Activated naive CD8-positive, alpha-beta T cell (primary cell): ENCODE measurements around the gene PEAK3.
A peak's percentile ranks its signal among the peaks of the same experiment; 100 is the strongest.

Experiments
- H3K27ac Mint-ChIP-seq: one replicate; pipeline ENCODE4 v1.8.0; 2021; ENCODE audit warnings: mixed read lengths
- H3K27me3 Mint-ChIP-seq: one replicate; pipeline ENCODE4 v1.8.0; 2021; ENCODE audit warnings: mixed read lengths
- H3K36me3 Mint-ChIP-seq: one replicate; pipeline ENCODE4 v1.8.0; 2021; ENCODE audit warnings: mixed read lengths
- H3K4me1 Mint-ChIP-seq: one replicate; pipeline ENCODE4 v1.8.0; 2021; ENCODE audit warnings: low read depth, mixed read lengths
- H3K4me3 Mint-ChIP-seq: one replicate; pipeline ENCODE4 v1.8.0; 2021; ENCODE audit warnings: mild to moderate bottlenecking, mixed read lengths
- H3K9me3 Mint-ChIP-seq: one replicate; pipeline ENCODE4 v1.8.0; 2021; ENCODE audit warnings: low read depth, mixed read lengths

PEAK3 gene

GRCh38 chr19:2236064-2236313 is 46.0 kb downstream of the PEAK3 start:
- peaks cover 52% of the 10 kb centered on the region for H3K4me1 Mint-ChIP-seq
- peak overlapping the region; percentile 99 for H3K27ac Mint-ChIP-seq
- H3K36me3 Mint-ChIP-seq = peaks cover 12% of the 10 kb centered on the region

DNA sequence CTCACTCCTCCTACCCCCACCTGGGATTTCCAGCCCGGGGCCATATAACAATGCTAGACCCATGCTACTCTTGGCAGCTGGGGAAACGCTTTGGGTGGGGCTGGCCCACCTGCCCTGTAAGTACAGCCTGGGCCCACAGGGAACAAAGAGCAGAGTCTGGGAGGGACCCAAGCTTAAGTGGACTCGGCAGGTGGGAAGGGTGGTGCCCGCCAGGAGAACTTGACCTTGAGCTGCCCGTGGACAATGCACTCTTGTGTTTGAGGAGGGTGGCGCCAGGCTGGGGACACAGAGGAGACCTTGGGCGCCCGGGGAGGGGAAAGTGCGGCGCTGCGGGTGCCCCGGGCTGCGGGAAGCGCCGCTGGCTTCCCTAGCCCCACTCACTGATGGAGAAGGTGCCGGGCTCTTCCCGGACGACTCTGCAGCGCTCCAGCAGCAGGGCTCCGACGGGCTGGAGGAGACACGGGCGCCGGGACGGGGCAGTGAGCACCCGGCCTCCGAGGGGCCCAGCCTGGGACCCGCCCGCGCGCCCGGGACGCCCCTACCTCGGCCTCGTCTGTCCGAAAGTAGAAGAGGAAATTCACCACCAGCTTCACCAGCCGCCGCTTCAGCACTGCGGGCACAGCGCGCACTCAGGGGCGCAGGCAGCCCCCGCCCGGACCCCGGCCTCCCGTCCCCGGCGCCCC is 46.5 kb downstream of the PEAK3 start:
- no peaks in the 10 kb centered on the region for H3K9me3 Mint-ChIP-seq
- H3K36me3 Mint-ChIP-seq = peaks cover 12% of the 10 kb centered on the region
- peak overlapping the region; percentile 89 for H3K27ac Mint-ChIP-seq
- H3K4me3 Mint-ChIP-seq = peak overlapping the region; percentile 99
- H3K4me1 Mint-ChIP-seq = peaks cover 47% of the 10 kb centered on the region
- no peaks in the 10 kb centered on the region for H3K27me3 Mint-ChIP-seq

More at GRCh38 chr19:2236064-2236313, 46.0 kb downstream of the PEAK3 start:
- Mint-ChIP-seq H3K27me3 (no peaks in the 10 kb centered on the region), H3K4me3 (peak overlapping the region; percentile 99), H3K9me3 (no peaks in the 10 kb centered on the region)

GRCh38 chr19:2234996-2235380 is 47.0 kb downstream of the PEAK3 start:
- H3K27me3 Mint-ChIP-seq = no peaks in the 10 kb centered on the region
- H3K4me1 Mint-ChIP-seq = peaks cover 43% of the 10 kb centered on the region
- peak overlapping the region; percentile 89 for H3K27ac Mint-ChIP-seq
- no peaks in the 10 kb centered on the region for H3K9me3 Mint-ChIP-seq
- peak overlapping the region; percentile 99 for H3K4me3 Mint-ChIP-seq
- peaks cover 12% of the 10 kb centered on the region for H3K36me3 Mint-ChIP-seq

DNA sequence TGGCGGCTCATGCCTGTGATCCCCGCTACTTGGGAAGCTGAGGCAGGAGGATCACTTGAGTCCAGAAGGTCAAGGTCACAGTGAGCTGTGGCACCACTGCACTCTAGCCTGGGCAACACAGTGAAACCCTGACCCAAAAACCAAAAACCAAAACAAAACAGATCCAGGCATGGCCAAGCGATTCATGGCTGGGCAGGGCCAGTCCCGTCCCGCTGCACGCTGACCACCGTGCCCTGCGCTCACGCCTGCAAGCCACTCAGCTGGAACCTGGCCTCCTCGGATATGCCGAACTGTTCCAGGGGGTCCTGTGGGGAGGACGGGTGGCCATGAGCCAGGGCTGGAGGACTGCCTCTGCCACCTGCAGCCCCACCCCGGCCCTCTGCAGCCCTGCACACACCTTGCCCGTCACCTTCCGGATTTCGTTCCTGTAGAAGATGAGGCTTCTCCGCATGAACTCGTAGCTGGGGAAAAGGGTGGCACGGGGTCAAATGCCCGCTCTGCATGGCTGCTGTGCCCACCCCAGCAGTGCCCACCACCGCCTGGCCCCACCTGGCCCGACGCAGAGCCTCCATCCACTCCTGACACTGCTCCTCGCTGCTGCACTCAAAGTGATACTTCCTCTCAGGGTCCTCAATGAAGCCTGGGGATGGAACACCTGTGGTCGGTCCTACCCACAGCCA is 48.2 kb downstream of the PEAK3 start:
- Mint-ChIP-seq H3K27me3 (no peaks in the 10 kb centered on the region), H3K4me1 (peaks cover 31% of the 10 kb centered on the region), H3K36me3 (peaks cover 6% of the 10 kb centered on the region), H3K27ac (peak overlapping the region; percentile 43), H3K4me3 (peak overlapping the region; percentile 99), H3K9me3 (no peaks in the 10 kb centered on the region)

DNA sequence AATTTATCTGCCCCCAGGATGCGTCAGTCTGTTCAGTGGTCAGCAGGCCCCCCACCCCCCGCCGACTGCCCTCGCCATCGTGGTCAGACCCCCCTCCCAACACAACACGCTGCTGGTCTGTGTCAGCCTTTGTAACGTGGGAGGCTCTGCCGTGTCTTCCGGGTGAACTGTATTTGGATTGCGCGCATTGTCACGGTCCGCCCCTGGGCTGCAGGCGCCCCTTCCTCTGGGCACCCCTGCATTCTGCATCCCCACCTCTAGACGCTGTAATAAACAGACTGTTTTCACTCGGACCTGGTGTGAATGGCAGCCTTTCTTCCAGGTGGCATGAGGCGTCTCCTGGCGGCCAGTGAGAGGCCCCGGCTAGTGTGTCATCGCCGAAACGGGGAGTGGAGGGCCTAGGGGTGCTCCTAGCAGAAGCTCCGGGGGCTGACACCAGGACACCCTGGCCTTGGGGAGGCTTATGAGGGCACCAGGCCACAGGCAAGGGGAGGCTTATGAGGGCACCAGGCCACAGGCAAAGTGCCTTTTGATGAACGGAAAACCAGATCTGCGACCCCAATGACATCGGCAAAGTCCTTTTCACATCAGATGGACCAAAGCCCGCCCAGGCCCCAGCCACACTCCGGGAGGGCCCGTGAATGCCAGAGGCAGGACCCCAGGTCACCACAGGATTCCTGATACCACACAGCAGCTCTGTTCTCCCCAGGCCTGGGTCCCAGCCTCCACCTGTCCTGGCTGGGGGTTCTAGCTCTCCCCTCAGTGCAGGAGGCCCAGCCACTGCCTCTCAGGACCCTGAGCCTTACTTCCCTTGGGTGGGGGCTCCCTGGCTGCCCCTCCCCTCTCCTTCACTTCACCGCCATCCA is 49.5 kb downstream of the PEAK3 start:
- Mint-ChIP-seq H3K4me3 (peak overlapping the region; percentile 17), H3K9me3 (no peaks in the 10 kb centered on the region), H3K4me1 (peaks cover 20% of the 10 kb centered on the region), H3K36me3 (peaks cover 2% of the 10 kb centered on the region), H3K27ac (no peak overlapping the region), H3K27me3 (no peaks in the 10 kb centered on the region)

GRCh38 chr19:2231621-2232221 is 50.3 kb downstream of the PEAK3 start:
- Mint-ChIP-seq H3K27ac (no peak overlapping the region), H3K4me1 (peaks cover 17% of the 10 kb centered on the region), H3K4me3 (no peak overlapping the region)

DNA sequence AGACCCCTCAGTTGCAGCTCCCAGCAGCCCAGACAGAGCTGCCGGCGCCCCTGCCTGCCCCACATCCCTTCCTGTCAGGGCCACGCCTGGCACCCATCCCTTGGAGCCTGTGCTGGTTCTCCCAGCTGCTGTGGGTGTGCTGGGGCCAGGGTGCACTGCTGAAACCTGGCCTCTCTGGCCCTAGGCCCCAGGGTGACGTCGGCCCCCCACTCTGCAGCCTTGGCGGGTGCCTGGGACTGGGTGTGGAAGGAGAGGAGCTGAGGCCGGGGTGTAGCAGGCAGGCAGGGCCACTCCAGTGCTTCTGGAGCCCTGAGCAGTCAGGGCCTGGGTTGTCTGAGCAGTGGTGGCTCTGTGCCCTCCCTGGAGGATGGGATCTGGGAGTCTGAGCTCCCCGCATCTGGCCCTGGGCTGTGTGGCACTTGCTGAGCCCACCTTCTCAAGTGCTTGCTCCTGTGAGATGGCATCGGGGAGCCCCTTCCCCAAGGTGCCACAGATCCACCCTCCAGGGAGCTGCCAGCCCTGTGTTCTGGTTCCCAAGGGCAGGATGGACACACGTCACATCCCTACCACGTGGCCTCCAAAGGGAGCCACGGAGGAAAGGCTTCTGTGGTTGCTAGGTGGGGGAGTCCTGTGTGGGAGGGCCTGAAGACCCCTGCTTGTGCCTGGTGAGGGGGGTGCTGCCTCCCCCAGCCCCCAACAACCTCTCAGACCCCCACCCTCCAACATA is 51.0 kb downstream of the PEAK3 start:
- Mint-ChIP-seq H3K36me3 (no peaks in the 10 kb centered on the region), H3K27me3 (no peaks in the 10 kb centered on the region)

More at GRCh38 chr19:2231621-2232221, 50.3 kb downstream of the PEAK3 start:
- Mint-ChIP-seq H3K9me3 (no peaks in the 10 kb centered on the region), H3K27me3 (no peaks in the 10 kb centered on the region), H3K36me3 (peaks cover 2% of the 10 kb centered on the region)

DNA sequence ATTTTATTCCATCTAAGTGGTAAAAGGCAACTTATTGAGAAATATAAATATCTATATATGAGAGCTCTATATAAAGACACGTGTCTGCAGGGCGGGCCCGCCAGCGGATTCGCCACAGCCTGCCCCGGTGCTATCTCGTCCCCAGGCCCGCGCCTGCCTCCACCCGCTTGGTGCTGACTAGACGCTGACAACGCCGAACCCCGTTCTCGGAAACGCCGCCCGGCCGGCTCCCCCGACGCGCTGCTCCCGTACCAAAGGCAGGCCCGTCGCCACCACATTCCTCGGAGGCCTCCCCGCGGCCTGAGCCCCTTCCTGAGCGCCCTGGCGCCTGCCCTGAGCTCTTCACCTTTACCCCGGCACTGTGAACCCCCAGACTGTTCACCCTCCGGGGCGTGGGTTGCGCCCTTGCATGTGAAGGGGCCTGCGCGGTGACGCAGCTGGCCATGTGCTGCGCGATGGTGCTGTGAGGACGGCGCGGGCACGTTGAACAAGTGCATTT is 51.9 kb downstream of the PEAK3 start:
- Mint-ChIP-seq H3K9me3 (no peaks in the 10 kb centered on the region), H3K4me3 (no peak overlapping the region), H3K27ac (no peak overlapping the region), H3K36me3 (no peaks in the 10 kb centered on the region), H3K27me3 (no peaks in the 10 kb centered on the region), H3K4me1 (peaks cover 11% of the 10 kb centered on the region)

More for the DNA sequence above, 51.0 kb downstream of the PEAK3 start:
- no peak overlapping the region for H3K4me3 Mint-ChIP-seq
- no peaks in the 10 kb centered on the region for H3K9me3 Mint-ChIP-seq
- H3K4me1 Mint-ChIP-seq = peaks cover 13% of the 10 kb centered on the region
- H3K27ac Mint-ChIP-seq = no peak overlapping the region

- Mint-ChIP-seq H3K4me1 (peaks cover 9% of the 10 kb centered on the region), H3K4me3 (no peak overlapping the region), H3K27ac (no peak overlapping the region), H3K27me3 (no peaks in the 10 kb centered on the region), H3K9me3 (no peaks in the 10 kb centered on the region), H3K36me3 (no peaks in the 10 kb centered on the region)
These were observed 52.6 kb downstream of the PEAK3 start for GRCh38 chr19:2229103-2230032.

GRCh38 chr19:2228157-2229030 is 53.6 kb downstream of the PEAK3 start:
- Mint-ChIP-seq H3K4me1 (peaks cover 8% of the 10 kb centered on the region), H3K9me3 (no peaks in the 10 kb centered on the region), H3K4me3 (no peak overlapping the region), H3K36me3 (no peaks in the 10 kb centered on the region), H3K27me3 (no peaks in the 10 kb centered on the region), H3K27ac (no peak overlapping the region)

DNA sequence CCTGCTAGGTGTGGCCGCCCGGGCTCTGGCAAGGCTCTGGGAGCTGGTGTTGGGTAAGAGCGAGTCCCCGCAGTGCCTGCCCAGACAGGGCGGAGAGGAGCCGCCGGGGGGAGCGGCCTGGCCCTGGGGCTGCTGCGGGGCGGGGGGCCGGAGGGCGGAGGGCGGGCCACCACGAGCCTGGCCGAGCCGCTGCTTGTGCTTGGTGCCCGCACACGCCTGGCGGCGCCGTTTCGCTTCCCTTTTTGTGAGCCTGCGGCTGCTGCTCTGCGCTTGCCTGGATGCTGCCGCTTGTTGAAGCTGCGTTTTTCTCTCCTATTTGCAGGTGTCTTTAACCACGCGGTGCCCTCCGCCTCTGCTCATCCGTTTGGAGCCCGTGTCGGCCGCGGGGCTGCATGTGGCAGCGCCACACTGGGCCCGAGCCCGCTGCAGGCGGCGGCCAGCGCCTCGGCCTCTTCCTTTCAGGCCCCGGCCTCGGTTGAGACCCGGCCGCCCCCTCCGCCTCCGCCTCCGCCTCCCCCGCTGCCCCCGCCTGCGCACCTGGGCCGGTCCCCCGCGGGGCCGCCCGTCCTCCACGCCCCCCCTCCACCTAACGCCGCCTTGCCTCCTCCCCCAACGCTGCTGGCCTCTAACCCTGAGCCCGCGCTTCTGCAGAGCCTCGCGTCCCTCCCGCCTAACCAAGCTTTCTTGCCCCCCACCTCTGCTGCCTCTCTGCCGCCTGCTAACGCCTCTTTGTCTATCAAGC is 54.4 kb downstream of the PEAK3 start:
- Mint-ChIP-seq H3K4me1 (peaks cover 6% of the 10 kb centered on the region), H3K4me3 (no peak overlapping the region), H3K36me3 (no peaks in the 10 kb centered on the region), H3K27me3 (no peaks in the 10 kb centered on the region), H3K27ac (no peak overlapping the region), H3K9me3 (no peaks in the 10 kb centered on the region)

DNA sequence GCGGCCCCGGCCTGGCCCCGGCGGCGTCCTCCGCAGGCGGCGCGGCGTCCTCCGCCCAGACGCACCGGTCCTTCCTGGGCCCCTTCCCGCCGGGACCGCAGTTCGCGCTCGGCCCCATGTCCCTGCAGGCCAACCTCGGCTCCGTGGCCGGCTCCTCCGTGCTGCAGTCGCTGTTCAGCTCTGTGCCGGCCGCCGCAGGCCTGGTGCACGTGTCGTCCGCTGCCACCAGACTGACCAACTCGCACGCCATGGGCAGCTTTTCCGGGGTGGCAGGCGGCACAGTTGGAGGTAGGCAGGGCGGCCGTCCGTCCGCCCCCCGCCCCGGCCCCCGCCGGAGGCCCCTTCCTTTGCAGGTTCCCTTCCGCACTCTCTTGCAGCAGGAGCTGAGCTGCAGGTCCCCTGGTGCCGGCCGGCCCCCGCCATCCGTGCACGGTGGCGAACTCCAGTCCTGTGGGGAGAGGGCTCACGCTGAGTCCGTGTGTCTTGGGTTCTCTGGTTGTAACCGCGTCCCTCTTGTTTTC is 55.1 kb downstream of the PEAK3 start:
- H3K36me3 Mint-ChIP-seq = no peaks in the 10 kb centered on the region
- H3K4me1 Mint-ChIP-seq = peaks cover 6% of the 10 kb centered on the region
- H3K4me3 Mint-ChIP-seq = no peak overlapping the region
- no peaks in the 10 kb centered on the region for H3K9me3 Mint-ChIP-seq
- no peaks in the 10 kb centered on the region for H3K27me3 Mint-ChIP-seq
- no peak overlapping the region for H3K27ac Mint-ChIP-seq
